DMS153 treated with DMSO at 0.1 percent for 48 hours (cell line): ENCODE results near the gene NCKIPSD.

Source experiments
- DNase-seq: peaks from one replicate; lab custom pipeline; 2025; ENCODE audit not compliant: unreplicated experiment; lab: John Stamatoyannopoulos, UW

The NCKIPSD gene

DNA sequence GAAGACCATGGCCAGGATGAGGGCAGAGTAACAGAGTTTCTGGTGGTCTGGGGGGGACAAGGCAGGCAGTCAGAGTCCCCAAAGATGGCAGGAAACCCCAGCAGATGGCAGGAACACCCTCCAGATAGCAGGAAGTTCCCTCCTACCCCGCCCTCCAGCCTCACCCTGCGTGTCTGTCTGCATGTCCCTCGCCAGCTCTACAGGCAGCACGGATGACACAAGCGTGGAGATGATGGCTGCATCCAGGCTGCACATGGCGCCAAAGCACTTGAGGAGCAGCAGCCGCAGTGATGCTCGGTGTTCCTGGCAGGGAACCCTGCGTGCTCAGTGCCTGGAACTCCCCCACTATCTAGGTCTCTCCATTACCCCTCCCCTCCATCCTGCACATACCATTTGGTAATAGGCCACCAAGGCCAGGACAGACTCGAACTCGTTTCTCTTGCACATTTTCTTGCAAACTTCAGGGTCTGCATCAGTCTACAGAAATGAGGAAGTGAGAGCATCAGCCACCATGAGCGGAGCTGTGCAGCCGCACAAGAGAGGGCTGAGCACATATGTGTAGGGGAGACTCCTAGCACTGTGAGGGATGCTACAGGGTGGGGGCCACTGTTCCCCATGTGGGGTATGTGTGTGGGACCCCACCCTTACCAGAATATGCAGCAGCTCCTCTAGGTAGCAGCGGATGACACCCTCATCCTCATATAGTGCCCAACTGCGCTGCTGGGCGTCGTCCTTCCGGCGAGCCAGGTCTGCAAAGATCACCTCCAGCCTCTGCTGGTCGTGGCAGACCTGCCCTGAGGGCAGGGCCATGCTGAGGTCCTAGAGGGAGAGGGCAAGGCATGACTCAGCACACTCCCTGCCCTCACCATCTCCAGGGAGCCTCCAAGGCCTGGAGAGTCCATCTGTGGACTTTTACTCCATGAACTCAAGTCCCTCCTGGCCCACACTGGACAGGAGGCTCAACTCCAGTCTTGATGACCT, 6.0 kb downstream of the NCKIPSD start:
- DNase-seq, result no peak

DNA sequence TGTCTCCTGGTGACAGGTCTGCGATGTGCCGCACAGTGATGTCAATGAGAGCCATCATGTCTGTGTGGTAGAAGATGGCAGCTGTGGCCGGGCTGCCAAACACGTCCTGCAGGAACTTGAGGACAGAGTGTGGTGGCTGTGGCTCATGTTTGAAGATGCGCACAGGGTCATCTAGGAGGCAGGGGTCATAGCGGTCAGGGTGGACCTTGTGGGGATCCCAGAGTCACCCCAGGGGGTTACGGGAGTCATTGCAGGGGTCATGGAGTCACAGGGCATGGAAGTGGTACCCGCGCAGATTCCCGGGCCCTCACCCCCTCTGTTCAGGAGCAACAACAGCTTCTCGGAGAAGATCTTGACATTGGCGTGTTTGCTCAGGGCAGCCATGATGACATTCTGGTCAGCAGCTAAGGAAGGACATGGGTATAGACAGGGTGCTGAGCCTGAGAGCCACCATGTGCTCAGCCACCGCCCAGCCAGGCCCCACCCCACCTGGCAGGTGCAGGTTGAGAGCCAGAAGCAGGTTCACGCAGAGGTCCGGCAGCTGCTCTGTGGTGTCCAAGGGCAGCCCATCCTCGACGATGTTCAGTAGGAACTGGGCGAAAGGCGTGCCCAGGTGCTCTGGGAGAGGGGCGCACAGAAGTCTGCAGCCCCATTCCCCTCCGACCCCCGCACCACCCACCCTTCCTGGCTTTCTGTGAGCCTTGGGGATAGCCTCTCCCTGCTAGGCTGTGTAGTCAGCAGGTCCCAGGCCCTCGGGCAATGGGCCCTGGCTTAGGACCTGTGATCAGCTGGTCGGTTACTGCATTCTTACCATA, 6.9 kb downstream of the NCKIPSD start:
- DNase-seq, result no peak

DNA sequence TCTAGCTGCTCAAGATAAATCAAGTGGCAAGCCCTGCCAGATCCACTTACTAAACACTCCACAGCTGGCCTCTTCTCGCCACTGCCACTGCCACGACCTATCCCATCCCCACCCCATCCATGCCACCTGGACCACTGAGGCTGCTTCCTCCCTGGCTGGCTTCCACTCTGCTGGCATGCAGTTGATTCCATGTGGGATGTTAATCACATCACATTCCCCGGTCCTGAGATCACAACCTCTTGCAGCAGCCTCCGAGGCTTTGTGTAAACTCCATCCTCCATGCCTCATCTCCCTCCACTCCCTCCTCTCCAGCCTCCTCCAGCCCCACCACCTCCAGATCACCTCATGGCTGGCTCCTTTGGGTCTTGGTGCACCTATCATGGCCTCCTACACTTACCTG, 7.7 kb downstream of the NCKIPSD start:
- no peak for DNase-seq

DNA sequence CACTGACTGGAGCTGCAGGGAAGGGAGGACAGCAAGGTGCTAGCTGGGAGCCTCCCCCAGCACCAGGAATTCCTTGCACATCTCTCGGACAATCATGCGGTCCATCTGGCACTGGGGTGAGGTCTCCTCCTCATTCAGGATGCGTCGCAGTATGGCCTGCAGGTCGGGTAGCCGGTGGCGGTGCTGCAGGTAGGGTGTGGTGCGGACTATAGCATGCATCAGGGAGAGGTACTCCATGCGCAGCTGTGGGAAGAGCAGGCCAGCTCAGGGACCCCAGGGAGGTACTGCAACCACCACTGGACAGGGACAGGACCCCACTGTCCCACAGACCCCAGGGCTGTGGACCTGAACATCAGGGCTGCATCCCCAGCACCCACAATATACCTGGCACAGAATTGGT, 11.2 kb downstream of the NCKIPSD start:
- no peak for DNase-seq

DNA sequence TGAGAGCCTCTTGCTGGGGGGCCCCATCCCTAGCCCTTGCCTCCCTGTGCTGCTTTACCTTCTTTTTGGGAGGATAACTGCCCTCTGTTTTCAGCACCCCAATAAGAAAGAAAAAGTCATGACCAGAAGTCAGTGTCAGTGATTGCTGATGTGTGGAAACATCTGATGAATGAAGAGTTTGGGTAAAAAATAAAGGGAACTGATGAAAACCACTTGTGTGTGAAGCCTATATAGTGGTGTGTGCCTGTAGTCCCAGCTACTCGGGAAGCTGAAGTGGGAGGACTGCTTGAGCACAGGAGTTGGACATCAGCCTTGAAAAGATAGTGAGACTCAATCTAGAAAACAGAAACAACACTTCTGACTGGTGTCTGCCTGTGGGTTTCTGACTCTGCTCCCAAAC, 13.2 kb downstream of the NCKIPSD start:
- no peak for DNase-seq

DNA sequence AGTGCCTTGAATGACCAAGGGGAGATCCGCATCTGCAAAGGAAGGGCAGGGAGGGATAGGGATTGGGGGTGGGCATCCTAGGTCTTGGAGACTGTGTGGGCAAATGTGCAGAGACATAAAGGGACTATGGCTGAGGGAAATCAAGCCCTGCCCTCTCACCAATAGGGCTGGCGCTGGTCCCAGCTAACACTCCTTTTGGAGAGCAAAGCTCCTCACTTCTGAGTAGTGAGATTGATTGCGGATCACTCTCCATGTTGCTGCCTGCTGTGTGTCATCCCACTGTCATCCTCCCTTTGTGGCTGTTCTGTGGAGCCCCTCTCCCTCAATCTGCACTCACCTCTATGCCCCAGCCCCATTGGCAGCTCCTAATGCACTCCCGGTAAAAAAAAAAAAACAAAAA, 20.8 kb downstream of the NCKIPSD start:
- DNase-seq, result no peak

DNA sequence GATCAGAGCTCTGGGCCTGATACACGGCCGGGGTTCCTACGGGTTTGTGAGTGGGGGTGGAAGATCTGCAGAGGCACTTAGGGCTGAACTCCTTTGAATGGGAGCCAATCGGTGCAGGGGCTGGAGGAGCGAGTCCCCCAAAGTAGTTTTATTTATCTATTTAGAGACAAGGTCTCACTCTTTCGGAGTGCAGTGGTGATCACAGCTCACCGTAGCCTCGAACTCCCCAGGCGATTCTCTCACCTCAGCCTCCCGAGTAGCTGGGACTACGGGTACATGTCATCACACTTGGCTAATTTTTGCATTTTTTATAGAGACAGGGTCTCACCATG, 21.4 kb downstream of the NCKIPSD start:
- DNase-seq, result no peak

DNA sequence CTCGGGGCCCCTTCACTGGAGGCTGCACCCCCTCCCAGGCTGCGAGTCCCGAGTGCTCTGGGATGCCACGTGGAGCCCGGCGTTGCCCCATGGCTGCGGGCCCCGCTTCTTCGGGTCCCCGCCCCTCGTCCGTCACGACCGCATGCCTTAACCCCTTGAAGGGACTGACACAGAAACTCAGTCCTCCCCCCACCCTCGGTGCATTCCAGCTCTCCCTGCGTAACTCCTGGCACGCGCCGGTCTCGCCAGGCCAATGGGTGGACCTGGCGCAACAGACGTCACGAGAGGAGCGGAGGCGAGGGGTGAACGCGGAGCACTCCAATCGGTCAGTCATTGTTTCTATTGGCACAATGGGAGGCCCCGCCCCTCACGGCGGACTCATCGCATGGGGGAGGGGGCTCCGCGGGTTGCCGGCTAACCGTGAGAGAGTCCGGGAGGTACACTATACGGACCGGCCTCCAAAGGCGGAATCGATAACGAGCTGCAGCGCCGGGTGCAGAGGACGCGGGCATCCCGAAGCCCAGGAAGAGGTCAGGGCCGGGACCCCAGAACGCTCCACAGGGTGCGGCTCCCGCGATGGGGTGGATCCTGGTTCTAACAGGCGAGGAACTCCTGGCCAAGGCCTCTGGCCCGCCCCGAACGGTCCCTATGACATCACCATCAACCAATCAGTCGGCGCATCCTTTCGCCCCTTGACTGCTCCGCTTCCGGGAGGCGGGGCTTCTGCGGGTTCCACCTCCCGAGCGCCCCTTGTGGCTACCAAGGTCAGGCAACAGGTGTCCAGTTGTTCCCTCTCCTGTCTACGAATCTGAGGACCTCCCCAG, 22.0 kb downstream of the NCKIPSD start:
- peak; percentile 65 for DNase-seq

DNA sequence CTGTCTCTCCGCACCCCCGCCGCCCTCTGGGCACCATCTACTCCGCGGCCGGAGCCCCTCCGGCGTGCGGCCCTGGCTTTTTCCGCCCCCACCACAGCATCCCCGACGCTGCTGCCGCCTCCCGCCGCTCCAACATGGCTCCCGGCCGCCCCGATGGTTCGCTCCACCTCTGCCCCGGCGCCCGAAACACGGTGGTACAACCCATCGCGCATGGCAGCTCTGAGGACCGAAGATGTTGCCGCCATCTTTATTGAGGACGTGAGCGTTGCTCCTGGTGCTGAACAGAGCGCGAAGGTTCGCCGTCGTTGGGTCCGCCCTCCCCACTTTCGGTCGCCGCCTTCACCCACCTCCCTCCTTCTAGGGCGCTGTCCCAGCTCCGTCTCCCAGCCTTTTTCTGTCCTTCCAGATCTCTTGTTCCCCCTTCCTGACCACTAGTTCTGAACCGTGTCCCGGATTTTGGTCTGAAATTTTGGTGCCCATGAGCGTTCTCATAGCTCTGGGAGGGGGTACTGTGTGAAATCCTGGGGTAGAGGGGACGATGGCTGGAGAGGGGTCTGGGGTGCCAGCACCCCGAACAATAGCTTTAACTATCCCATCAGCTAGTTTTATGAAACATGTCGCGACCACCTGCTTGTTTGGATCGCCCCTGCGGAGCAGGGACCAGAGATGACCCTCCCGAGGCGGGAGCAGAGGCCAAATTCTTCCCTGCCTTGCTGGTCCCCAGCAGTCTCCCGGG, 22.8 kb downstream of the NCKIPSD start, which contains the start of gene CELSR3:
TSS of gene CELSR3 (minus strand) at position 134 of the 736 bp plus-strand sequence. CDS start 252 bp downstream, outside the sequence.
- DNase-seq, result peak; percentile 48

DNA sequence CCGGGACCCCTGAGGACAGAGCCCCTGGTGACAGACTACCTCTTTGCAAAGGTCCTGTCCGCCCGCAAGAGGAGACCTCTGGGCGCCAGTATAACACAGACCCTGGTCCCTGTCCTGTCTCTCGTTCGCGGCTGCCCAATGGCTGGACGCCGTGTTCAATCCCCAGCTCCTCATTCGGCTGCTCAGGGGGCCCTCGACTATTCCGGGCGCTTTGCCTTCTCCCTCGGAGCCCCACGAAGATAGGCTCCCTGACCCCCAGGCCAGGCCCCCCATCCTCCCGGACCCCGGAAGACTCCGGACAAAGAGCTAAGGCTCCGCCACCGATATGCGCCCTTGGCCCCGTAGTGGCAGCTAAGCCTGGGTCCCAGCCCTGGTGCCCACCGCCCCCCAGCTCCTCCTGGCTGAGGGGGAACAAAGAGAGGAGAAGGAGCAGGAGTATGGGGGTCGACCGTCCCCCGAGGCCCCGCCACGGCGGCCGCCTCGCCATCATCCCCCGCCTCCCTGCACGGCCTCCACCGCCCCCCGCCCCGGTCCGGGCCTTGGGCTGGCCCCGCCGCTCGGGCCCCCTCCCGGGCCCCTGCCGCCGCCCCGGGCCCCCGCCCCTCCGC, 23.5 kb downstream of the NCKIPSD start:
- no peak for DNase-seq

DNA sequence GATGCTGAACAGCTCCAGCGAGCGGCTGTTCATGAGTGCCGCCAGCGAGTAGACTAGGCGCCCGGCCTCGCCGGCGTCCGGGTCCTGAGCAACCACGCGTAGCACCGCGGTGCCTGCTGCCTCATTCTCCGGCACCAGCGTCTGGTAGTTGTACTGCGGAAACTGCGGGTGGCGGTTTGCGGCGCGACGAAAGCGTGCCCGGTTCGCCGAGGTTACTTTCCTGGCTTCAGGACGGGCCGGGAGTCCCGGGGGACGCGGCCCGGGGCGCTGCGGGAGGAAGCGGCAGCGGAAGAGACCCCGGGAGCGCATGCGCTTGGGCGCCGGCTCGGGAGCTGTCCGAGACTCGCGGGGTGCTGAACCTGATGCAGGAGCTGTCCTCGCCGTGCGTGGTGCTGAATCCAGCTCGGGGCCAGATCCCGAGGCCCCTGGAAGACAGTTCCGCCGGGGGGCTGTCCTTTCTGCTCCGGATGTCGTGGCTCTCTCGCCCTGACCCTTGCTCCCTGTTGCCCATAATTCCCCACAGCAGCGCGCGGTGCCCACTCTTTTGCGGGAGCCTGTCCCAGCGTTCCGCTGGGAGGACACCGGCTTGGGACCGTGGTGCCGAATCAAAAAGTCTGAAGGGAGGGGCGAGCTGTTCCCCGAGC, 24.1 kb downstream of the NCKIPSD start:
- DNase-seq, result no peak

DNA sequence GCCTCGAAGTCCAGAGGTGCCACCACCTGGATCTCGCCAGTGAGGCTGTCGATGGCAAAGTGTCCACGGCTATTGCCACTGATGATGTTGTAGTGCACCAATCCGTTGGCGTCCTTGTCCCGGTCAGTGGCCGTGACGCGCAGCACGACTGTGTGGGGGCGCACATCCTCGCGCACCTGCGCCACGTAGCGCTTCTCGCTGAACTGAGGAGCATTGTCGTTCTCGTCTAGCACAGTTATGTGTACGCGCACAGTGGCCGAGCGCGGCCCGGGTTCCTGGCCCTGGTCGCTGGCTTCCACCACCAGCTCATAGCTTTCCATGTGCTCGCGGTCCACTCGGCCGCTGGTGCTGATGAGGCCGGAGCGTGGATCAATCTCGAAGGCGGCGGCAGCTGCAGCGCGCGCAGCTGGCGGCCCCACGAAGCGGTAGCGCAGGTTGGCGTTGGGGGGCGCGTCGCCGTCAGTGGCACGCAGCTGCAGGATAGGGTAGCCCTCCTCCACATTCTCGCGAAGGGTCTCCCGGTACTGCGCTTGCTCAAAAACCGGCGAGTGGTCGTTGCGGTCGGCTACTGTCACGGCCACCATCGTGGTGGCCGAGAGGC, 24.8 kb downstream of the NCKIPSD start:
- DNase-seq, result no peak

DNA sequence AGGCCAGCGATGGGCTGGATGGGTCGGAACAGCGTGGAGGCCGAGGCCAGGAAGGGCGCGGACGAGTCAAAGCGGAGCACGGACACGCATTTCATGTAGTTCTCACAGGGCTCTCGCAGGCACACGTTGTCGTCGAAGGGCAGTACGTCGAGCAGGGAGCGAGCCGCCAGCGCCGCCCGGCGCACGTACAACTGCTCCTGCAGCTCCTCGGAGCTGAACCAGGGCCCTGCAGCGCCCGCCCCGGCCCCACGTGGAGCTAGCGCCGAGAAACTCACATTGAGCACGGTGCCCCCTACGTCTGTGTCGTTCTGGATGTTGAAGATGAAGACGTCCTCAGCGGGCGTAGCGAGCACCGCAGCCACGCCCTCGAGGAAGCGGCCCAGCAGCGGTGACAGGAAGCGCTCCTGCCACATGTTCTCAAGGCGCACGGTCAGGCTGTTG, 28.9 kb downstream of the NCKIPSD start:
- DNase-seq, result no peak

DNA sequence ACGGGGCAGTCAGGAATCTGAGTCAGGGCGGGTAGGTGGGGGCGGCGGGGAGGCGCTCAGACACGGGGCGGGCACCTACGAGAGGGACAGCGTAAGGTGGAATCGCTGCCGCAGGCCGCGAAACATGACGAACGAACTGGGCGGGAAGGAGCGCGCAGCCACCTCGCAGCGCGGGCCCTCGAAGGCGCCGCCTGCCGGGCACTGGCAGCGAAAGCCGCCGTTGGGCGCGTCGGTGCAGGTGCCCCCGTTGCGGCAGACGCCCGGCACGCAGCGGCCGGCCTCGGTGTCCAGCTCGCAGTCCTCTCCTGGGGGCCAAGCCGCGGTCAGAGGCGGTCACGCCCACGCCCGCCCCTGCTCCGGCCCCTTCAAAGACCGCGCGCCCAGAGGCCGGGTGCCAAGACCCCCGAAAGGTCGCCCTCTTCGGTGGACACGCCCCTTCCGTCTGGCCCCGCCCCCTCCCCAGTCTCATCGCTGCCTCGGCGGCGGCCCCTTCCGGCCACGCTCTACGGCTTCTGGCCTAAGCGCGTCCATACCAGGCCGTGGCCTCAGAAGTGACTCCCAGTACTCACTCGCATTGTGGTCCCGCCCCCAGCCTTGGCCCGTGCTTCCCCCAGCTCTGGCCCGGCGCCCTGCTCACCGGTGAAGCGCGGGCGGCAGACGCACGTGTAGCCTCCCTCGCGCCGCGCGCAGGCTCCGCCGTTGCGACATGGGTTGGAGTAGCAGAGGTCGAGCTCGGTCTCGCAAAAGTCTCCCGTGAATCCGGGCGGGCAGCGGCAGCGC, 29.5 kb downstream of the NCKIPSD start:
- no peak for DNase-seq

DNA sequence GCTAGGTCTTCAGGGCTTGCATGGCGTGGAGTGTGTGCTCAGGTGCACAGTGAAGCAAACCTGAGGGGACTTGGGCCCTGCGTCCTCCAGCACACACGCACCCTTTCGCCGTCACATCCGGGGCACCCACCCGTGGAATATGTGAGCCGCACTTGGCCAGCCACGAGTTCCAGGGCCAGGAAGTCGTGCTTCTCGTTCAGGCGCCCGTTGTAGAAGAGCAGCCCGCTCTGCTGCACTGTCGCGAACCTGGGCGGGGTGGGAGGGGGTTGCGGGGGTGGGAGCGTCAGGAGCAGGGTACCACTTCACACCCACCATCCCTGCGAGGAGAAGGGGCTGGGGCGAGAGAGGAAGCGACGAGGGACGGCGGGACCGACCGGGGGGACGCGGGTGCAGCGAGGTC, 30.1 kb downstream of the NCKIPSD start:
- DNase-seq, result no peak

DNA sequence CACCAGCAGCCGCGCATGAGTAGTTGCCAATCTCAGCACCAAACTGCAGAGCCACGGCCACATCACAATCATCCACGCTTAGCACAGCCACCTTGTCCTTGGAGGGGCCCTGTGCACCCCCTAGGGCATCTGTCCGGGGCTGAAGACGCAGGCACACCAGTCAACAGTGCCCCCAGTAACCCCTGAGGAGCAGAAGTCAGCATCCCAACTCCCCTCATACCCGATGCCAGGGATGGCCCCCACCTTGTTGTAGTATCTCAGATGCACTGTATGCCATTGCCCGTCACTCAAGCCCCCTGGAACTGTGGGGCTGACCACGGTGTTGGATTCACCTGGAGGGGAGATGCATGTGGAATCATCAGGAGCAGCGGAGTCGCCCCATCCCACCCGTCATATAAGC, 30.7 kb downstream of the NCKIPSD start:
- no peak for DNase-seq

DNA sequence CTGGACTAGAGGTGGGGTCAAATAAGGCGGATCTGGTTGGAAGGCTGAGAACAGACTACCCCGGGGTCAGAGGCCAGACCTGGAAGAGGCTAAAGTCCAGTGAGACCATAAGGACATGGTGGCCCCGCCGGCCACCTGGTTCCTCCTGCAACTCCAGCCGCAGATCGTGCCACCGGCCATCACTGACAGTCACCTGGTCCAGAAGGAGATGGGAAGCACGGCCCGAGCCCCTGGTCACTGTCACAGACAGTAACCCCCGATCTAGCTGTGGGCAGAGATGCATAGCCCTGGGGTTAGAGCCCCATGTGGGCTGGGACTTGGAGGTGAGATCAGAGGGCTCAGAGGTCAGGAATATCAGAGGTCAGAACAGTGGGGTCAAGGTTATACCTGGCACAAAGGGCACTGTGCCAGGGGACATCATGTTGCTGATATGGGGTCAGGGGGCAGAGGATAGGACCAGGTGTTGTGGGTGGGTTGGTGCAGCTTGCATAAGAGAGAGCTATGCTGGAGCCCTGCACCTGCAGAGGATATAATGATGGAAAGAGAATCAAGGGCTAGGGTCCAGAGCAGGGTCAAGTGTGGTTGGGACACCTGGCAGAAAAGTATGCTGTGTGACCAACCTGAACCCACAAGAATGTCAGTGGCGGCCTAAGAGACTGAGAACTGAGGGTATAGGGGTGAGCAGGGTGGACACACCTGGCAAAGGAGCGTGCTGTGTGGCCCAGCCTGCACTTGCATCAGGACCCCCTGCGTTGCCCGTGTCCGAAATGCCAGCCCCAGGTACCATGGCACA, 32.6 kb downstream of the NCKIPSD start:
- DNase-seq, result no peak

DNA sequence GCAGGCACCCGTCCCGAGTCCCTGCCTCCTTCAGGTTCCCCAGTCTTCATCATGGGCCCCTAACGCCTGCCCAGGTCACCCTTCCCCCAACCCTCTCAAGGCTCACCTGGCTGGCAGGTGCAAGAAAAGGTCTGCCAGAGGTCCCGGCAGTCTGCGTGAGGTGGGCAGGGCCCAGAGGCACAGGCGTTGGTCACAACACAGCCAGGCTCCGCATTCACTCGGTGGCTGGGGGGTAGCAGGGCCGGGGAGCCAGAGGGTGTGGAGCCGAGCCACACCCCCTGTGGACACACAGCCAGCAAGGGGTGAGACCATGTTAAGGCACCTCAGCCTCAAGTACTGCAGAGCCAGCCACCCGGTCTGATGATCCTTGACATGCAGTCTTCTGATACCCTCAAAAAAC, 33.9 kb downstream of the NCKIPSD start:
- no peak for DNase-seq
